SH-SY5Y (cell line): Measurements from ENCODE around the gene NAGA.

Experiments used
- GATA2 ChIP-seq: IDR thresholded peaks from 2 replicates; pipeline ENCODE4 v1.6.1; 2011; ENCODE audit warnings: mild to moderate bottlenecking, low read depth, low read length
- GATA3 ChIP-seq: IDR thresholded peaks from 2 replicates; pipeline ENCODE4 v1.6.1; 2011; ENCODE audit warnings: low read depth, mild to moderate bottlenecking, low read length, moderate library complexity

The NAGA gene

GRCh38 chr22:42021571-42021970, 49.0 kb downstream of the NAGA start:
- TF ChIP-seq GATA2: no peak
- no peak for TF ChIP-seq GATA3

GRCh38 chr22:42018224-42018623, 52.4 kb downstream of the NAGA start:
- TF ChIP-seq GATA2 (no peak), GATA3 (no peak)

- TF ChIP-seq GATA3 (no peak), GATA2 (no peak)
Observed at GRCh38 chr22:42016111-42016510, 54.5 kb downstream of the NAGA start.

GRCh38 chr22:42013385-42013784, 57.2 kb downstream of the NAGA start:
- TF ChIP-seq GATA3: no peak
- no peak for TF ChIP-seq GATA2

- TF ChIP-seq GATA2 (no peak), GATA3 (no peak)
Observed at GRCh38 chr22:42010778-42011177, 59.8 kb downstream of the NAGA start.
